PFSK-1 (cell line): ENCODE results near the gene HLA-A.

ENCODE experiments used
- POLR2AphosphoS5 ChIP-seq: IDR thresholded peaks from 2 replicates; pipeline ENCODE4 v1.6.1; 2012; ENCODE audit warnings: low read depth, mild to moderate bottlenecking, control low read depth, low read length, moderate library complexity
- SIN3A ChIP-seq: IDR thresholded peaks from 2 replicates; pipeline ENCODE4 v1.6.1; 2012; ENCODE audit warnings: mild to moderate bottlenecking, low read length, moderate library complexity, borderline replicate concordance; ENCODE audit not compliant: insufficient read depth
- TAF1 ChIP-seq: IDR thresholded peaks from 2 replicates; pipeline ENCODE4 v1.6.1; 2012; ENCODE audit warnings: low read length, control low read depth, borderline replicate concordance; ENCODE audit not compliant: insufficient read depth

DNA sequence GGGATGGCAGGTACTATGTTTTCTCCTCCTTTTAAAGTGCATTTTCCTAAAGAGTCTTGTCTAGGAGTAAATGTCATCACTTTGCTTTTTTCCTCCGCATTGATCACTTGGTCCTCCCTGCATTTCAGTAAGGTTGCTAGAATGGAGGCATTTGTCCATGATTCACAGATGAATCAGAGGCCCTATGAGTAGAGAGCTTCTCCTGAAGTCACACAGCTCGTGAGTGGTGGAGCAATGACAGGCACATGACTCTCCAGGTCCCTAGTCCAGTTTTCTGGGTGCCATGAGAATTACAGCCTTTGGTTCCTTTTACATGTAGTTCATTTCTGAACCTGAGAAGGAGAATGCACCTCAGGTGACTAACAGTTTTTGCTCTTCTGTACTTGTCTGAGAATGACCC is 50.5 kb downstream of the HLA-A start:
- TF ChIP-seq POLR2AphosphoS5 = no peak
- TF ChIP-seq SIN3A = no peak
- TF ChIP-seq TAF1 = no peak
